HEK293T (cell line): ENCODE results near the gene SIMC1.
A peak's percentile ranks its signal among the peaks of the same experiment; 100 is the strongest.

Experiments
- CTCF ChIA-PET: fragments of 350-600 bp; formaldehyde crosslinking; extraction: SDS; loops from one replicate; lab custom pipeline; 2021; ENCODE audit warnings: antibody characterized with exemption, inconsistent platforms; lab: Yijun Ruan, JAX
- POLR2A ChIA-PET: fragments of 350-600 bp; formaldehyde crosslinking; extraction: SDS; loops from one replicate; lab custom pipeline; 2020; ENCODE audit warnings: antibody characterized with exemption, inconsistent platforms; lab: Yijun Ruan, JAX
- DNase-seq: peaks from one replicate; pipeline ENCODE4 v3.0.0; 2012; ENCODE audit warnings: mixed read lengths; ENCODE audit errors: extremely low spot score
- ARNT ChIP-seq: fragments of 450-650 bp; IDR thresholded peaks from 2 replicates; pipeline ENCODE4 v1.6.1; 2017; ENCODE audit warnings: mild to moderate bottlenecking
- BHLHE40 ChIP-seq: fragments of 450-650 bp; IDR thresholded peaks from 2 replicates; pipeline ENCODE4 v1.6.1; 2016; ENCODE audit warnings: mild to moderate bottlenecking, moderate library complexity, borderline replicate concordance
- CTBP1 ChIP-seq: fragments of 450-650 bp; IDR thresholded peaks from 2 replicates; pipeline ENCODE4 v1.6.1; 2016; ENCODE audit warnings: borderline replicate concordance
- ELF4 ChIP-seq: fragments of 450-650 bp; IDR thresholded peaks from 2 replicates; pipeline ENCODE4 v1.6.1; 2017; ENCODE audit warnings: antibody characterized with exemption
- FOXA1 ChIP-seq: fragments of 450-650 bp; IDR thresholded peaks from 2 replicates; pipeline ENCODE4 v1.6.1; 2016; ENCODE audit warnings: mild to moderate bottlenecking
- FOXK2 ChIP-seq: fragments of 450-650 bp; IDR thresholded peaks from 2 replicates; pipeline ENCODE4 v1.6.1; 2016; ENCODE audit warnings: mild to moderate bottlenecking
- FOXM1 ChIP-seq: fragments of 450-650 bp; IDR thresholded peaks from 2 replicates; pipeline ENCODE4 v1.6.1; 2017; ENCODE audit warnings: mild to moderate bottlenecking, borderline replicate concordance
- HDGF ChIP-seq: fragments of 450-650 bp; IDR thresholded peaks from 2 replicates; pipeline ENCODE4 v1.6.1; 2017; ENCODE audit warnings: antibody characterized with exemption, borderline replicate concordance
- L3MBTL2 ChIP-seq: fragments of 450-650 bp; conservative IDR thresholded peaks from 2 replicates; pipeline ENCODE4 v1.6.1; 2016; ENCODE audit warnings: mild to moderate bottlenecking
- LEF1 ChIP-seq: fragments of 450-650 bp; IDR thresholded peaks from 2 replicates; pipeline ENCODE4 v1.6.1; 2017; ENCODE audit warnings: mild to moderate bottlenecking, borderline replicate concordance
- NFRKB ChIP-seq: fragments of 450-650 bp; IDR thresholded peaks from 2 replicates; pipeline ENCODE4 v1.6.1; 2016; ENCODE audit warnings: mild to moderate bottlenecking, moderate library complexity
- PKNOX1 ChIP-seq: fragments of 450-650 bp; IDR thresholded peaks from 2 replicates; pipeline ENCODE4 v1.6.1; 2016
- SP1 ChIP-seq: fragments of 450-650 bp; IDR thresholded peaks from 2 replicates; pipeline ENCODE4 v1.6.1; 2017
- SUZ12 ChIP-seq: fragments of 450-650 bp; IDR thresholded peaks from 2 replicates; pipeline ENCODE4 v1.6.1; 2016; ENCODE audit warnings: mild to moderate bottlenecking
- TARDBP ChIP-seq: fragments of 450-650 bp; IDR thresholded peaks from 2 replicates; pipeline ENCODE4 v1.6.1; 2016
- ZNF384 ChIP-seq: fragments of 450-650 bp; IDR thresholded peaks from 2 replicates; pipeline ENCODE4 v1.6.1; 2016

SIMC1 gene

GRCh38 chr5:176366232-176366894, 128.1 kb downstream of the SIMC1 start:
- CTCF ChIA-PET: no interaction called here
- TF ChIP-seq TARDBP: no peak
- 0 out of 2 replicates have a peak, but pooled peaks have one; percentile 55 for TF ChIP-seq HDGF
- no peak for TF ChIP-seq ARNT
- TF ChIP-seq SP1: no peak
- no peak for DNase-seq
- POLR2A ChIA-PET: interaction anchor here (1.1 kb wide), 1 partner anchor 22 kb away, joined by 6 read pairs; the partner anchor contains the start of genes HIGD2A and NOP16

- ChIA-PET CTCF (no interaction called here), POLR2A (no interaction called here)
- no peak for TF ChIP-seq SUZ12
- no peak for TF ChIP-seq L3MBTL2
- no peak for DNase-seq
These were observed 130.5 kb downstream of the SIMC1 start for GRCh38 chr5:176368726-176369125.

- CTCF ChIA-PET: no interaction called here
- DNase-seq: no peak
- TF ChIP-seq FOXK2 (no peak), FOXA1 (no peak), LEF1 (no peak), FOXM1 (no peak), SUZ12 (no peak), TARDBP (no peak), HDGF (no peak), L3MBTL2 (no peak), ZNF384 (no peak), ARNT (no peak), NFRKB (no peak), CTBP1 (no peak), BHLHE40 (no peak), ELF4 (no peak), PKNOX1 (no peak), SP1 (no peak)
- POLR2A ChIA-PET: interaction anchor here (1.6 kb wide), 1 partner anchor 8 kb away, joined by 4 read pairs; no protein-coding TSS in a partner anchor
These were observed 131.9 kb downstream of the SIMC1 start for GRCh38 chr5:176369934-176370711.

GRCh38 chr5:176371621-176372539, 133.7 kb downstream of the SIMC1 start:
- no peak for DNase-seq
- POLR2A ChIA-PET: interaction anchor here (1.6 to 1.8 kb wide), 2 partner anchors 10 to 76 kb away, joined by 4 to 5 read pairs; partner anchors contain the start of gene FAF2
- TF ChIP-seq L3MBTL2: no peak
- TF ChIP-seq ELF4: no peak
- CTCF ChIA-PET: no interaction called here

- ChIA-PET CTCF (no interaction called here), POLR2A (interaction anchor here (1.8 kb wide), 1 partner anchor 75 kb away, joined by 5 read pairs; the partner anchor contains the start of gene FAF2)
- TF ChIP-seq ZNF384 (no peak), PKNOX1 (no peak), LEF1 (no peak), ARNT (no peak), TARDBP (no peak), FOXK2 (no peak), FOXA1 (no peak), CTBP1 (no peak), SP1 (no peak), FOXM1 (no peak), L3MBTL2 (no peak), SUZ12 (no peak), ELF4 (no peak), NFRKB (no peak), BHLHE40 (no peak), HDGF (no peak)
- no peak for DNase-seq
These were observed 135.0 kb downstream of the SIMC1 start for GRCh38 chr5:176373100-176373818.

- CTCF ChIA-PET: interaction anchor here (0.6 kb wide), 1 partner anchor 25 kb away, joined by 3 read pairs; no protein-coding TSS in a partner anchor
- no peak for TF ChIP-seq SUZ12
- no peak for TF ChIP-seq PKNOX1
- TF ChIP-seq SP1: no peak
- TF ChIP-seq TARDBP: no peak
- TF ChIP-seq FOXA1: no peak
- no peak for TF ChIP-seq NFRKB
- TF ChIP-seq BHLHE40: no peak
- TF ChIP-seq ARNT: no peak
- no peak for TF ChIP-seq ZNF384
- TF ChIP-seq ELF4: no peak
- no peak for TF ChIP-seq FOXM1
- no peak for TF ChIP-seq LEF1
- TF ChIP-seq CTBP1: no peak
- no peak for TF ChIP-seq HDGF
- TF ChIP-seq FOXK2: no peak
- no peak for DNase-seq
- POLR2A ChIA-PET: no interaction called here
These were observed 141.7 kb downstream of the SIMC1 start for GRCh38 chr5:176379881-176380280.
